Neutrophil (primary cell): ENCODE data around the gene PTPN4.

Experiments
- H3K27ac ChIP-seq: fragments of 200-600 bp; sonication (generic); 2 replicates; pipeline ENCODE4 v1.5.1; 2016; ENCODE audit warnings: mild to moderate bottlenecking, moderate library complexity
- H3K27me3 ChIP-seq: fragments of 200-600 bp; sonication (generic); 2 replicates; pipeline ENCODE4 v1.6.0; 2016; ENCODE audit warnings: mild to moderate bottlenecking
- H3K36me3 ChIP-seq: fragments of 200-600 bp; sonication (generic); 2 replicates; pipeline ENCODE4 v1.5.1; 2017
- H3K4me1 ChIP-seq, 2 experiments: fragments of 200-600 bp in 1 of 2; sonication (generic) in 1 of 2; 1 replicate in 1 of 2; 2 replicates in 1 of 2; pipeline versions ENCODE4 v1.5.1 to v1.6.1; 2013 to 2016; ENCODE audit warnings: low read depth in 1 of 2, low read length in 1 of 2, mild to moderate bottlenecking in 1 of 2, moderate library complexity in 1 of 2; ENCODE audit not compliant: control insufficient read depth in 1 of 2, insufficient read depth in 1 of 2
- H3K4me3 ChIP-seq, 2 experiments: fragments of 200-600 bp in 1 of 2; sonication (generic) in 1 of 2; 1 replicate in 1 of 2; 2 replicates in 1 of 2; pipeline ENCODE4 v1.5.1; 2013 to 2016; ENCODE audit warnings: low read depth in 1 of 2, low read length in 1 of 2, mild to moderate bottlenecking in 1 of 2, moderate library complexity in 1 of 2
- H3K9me3 ChIP-seq: fragments of 200-600 bp; sonication (generic); 2 replicates; pipeline ENCODE4 v1.5.1; 2016
- TF ChIP-seq, protein P1 (sequence below): fragments of 200-600 bp; sonication (generic); IDR thresholded peaks from 2 replicates; pipeline ENCODE4 v1.5.1; 2016; ENCODE audit warnings: antibody characterized with exemption

The PTPN4 gene

DNA sequence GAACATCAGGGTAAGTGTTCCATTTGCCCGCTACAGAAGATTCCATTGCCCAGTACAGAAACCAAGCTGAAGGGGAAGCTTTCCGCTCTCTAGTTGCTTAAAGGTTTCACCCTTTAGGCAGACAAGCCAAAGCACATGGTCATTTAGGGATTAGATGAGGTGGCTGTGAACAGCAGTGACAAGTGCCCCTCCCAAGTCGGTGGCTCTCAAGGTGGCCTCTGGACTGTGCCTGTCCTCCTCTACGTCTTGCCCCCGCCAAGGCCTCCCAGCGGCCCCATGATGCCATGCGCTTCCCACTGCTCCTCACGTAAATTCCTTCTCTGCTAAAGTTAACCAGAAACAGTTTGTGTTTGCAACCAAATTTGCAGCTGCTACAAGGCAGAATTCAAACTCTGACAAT, 24.2 kb upstream of the PTPN4 start:
- Histone ChIP-seq H3K27ac (no peak overlapping the region), H3K36me3 (no peaks in the 10 kb centered on the region), H3K4me1 (no peaks in the 10 kb centered on the region), H3K4me3 (no peak overlapping the region), H3K9me3 (no peaks in the 10 kb centered on the region), H3K27me3 (no peaks in the 10 kb centered on the region)
- TF ChIP-seq, protein P1, sequence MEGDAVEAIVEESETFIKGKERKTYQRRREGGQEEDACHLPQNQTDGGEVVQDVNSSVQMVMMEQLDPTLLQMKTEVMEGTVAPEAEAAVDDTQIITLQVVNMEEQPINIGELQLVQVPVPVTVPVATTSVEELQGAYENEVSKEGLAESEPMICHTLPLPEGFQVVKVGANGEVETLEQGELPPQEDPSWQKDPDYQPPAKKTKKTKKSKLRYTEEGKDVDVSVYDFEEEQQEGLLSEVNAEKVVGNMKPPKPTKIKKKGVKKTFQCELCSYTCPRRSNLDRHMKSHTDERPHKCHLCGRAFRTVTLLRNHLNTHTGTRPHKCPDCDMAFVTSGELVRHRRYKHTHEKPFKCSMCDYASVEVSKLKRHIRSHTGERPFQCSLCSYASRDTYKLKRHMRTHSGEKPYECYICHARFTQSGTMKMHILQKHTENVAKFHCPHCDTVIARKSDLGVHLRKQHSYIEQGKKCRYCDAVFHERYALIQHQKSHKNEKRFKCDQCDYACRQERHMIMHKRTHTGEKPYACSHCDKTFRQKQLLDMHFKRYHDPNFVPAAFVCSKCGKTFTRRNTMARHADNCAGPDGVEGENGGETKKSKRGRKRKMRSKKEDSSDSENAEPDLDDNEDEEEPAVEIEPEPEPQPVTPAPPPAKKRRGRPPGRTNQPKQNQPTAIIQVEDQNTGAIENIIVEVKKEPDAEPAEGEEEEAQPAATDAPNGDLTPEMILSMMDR, result no peak

DNA sequence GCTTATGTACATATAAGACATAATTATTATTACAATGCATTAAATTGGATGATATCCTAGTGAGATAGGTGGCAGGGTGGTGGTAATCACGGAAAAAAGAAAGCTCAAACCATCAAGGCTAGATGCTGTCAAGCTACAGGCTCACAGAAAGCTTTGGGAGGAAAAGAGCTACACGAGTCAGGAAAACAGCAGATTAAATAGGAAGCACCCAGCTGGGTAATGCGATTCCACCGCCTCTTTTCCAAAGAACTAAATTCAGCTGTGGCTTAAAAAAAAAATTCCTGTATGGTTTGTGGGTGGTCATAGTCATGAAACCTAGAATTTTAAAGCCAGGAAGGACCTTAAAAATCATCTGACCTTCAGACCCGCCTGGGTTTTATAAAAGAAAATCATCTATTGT, 23.7 kb upstream of the PTPN4 start:
- Histone ChIP-seq H3K4me3 (no peak overlapping the region), H3K4me1 (no peaks in the 10 kb centered on the region), H3K27ac (no peak overlapping the region), H3K36me3 (no peaks in the 10 kb centered on the region), H3K27me3 (no peaks in the 10 kb centered on the region), H3K9me3 (no peaks in the 10 kb centered on the region)
- TF ChIP-seq, protein P1, result no peak

DNA sequence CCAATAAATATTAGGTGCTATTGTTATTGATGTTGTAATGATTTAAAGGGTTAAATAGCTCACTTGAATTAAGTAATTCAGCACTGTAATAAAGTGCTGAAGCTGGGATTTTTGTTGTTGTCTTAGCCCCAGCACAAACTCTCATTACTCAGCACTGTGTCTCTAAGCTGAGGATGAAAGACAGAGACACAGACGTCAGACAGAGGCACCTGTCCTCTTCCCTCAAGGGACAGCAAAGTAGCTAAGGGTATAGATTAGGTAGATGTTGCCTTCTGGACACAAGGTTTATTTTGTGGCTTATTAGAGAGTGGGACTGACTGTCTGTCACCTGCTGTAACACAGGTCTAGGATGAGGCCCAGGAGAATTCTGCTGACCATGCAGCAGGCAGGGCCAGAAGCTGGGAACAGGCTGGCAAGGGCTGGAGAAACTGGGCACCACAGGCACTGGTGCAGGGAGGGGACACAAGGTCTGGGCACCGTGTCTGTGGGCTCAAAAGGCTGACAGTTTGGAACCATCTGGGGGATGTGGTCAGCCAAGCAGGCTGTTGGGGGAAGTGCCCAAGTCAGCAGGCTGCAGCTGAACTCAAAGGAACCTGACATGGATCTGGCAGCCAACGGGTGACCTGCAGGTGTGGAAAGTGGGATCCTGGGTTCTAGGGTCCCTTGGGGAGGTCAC, 20.0 kb upstream of the PTPN4 start:
- TF ChIP-seq, protein P1, result no peak
- no peak overlapping the region for H3K27ac ChIP-seq

DNA sequence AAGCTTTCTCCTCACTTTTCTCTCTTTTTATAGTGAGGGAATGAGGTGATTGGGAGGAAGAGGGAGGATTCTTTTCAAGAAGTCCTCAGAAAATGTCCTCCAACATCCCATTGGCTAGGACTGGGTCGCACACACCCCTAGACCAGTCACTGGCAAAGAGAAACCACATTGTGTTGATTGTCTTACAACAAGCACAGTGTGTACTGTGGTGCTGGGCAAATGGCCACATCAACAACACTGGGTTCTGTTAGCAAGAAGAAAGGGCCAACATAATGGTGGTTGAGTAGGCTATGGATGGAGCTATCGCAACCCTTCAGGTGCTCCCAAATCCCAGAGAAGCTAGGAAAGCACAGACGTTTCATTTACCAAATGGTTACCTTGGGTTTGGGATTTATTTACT, 18.7 kb upstream of the PTPN4 start:
- H3K4me1 ChIP-seq, result no peaks in the 10 kb centered on the region
- H3K27ac ChIP-seq, result no peak overlapping the region
- TF ChIP-seq, protein P1, result no peak
- H3K9me3 ChIP-seq, result no peaks in the 10 kb centered on the region
- no peaks in the 10 kb centered on the region for H3K36me3 ChIP-seq
- H3K4me3 ChIP-seq, result no peak overlapping the region
- no peaks in the 10 kb centered on the region for H3K27me3 ChIP-seq

More for the DNA sequence above, 20.0 kb upstream of the PTPN4 start:
- Histone ChIP-seq H3K4me1 (no peaks in the 10 kb centered on the region), H3K27me3 (no peaks in the 10 kb centered on the region), H3K36me3 (no peaks in the 10 kb centered on the region), H3K9me3 (no peaks in the 10 kb centered on the region), H3K4me3 (no peak overlapping the region)

DNA sequence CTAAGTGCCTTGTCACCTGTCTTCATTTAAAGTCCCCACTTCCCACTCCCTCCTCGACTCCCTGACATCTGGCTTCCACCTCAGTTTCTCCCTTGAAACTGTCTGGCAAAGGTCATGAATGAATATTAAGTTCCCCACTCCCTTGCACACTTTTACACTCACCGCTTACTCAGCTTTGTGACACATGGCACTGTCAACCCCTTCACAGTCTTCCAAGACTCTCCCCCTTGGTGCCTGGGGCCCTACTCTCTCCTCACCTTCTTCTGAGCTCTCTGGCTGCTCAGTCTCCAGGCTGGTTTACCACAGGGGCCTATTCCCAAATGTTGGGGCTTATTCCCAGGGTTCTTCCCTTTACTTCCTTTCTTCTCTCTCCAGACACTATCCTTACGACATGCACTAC, 17.9 kb upstream of the PTPN4 start:
- H3K9me3 ChIP-seq, result no peaks in the 10 kb centered on the region
- H3K4me3 ChIP-seq, result no peak overlapping the region
- no peaks in the 10 kb centered on the region for H3K27me3 ChIP-seq
- no peaks in the 10 kb centered on the region for H3K36me3 ChIP-seq
- no peak overlapping the region for H3K27ac ChIP-seq
- TF ChIP-seq, protein P1, result no peak
- H3K4me1 ChIP-seq, result no peaks in the 10 kb centered on the region
